GM12872 (cell line): ENCODE measurements around the gene KATNAL1.

Source experiments
- TF ChIP-seq, protein P1 (sequence below): IDR thresholded peaks from 3 replicates; pipeline ENCODE4 v1.5.1; 2011; ENCODE audit warnings: low read depth, mild to moderate bottlenecking, low read length, moderate library complexity; ENCODE audit not compliant: insufficient read depth

The KATNAL1 gene

GRCh38 chr13:30314069-30314468, 6.7 kb upstream of the KATNAL1 start:
- TF ChIP-seq, protein P1, sequence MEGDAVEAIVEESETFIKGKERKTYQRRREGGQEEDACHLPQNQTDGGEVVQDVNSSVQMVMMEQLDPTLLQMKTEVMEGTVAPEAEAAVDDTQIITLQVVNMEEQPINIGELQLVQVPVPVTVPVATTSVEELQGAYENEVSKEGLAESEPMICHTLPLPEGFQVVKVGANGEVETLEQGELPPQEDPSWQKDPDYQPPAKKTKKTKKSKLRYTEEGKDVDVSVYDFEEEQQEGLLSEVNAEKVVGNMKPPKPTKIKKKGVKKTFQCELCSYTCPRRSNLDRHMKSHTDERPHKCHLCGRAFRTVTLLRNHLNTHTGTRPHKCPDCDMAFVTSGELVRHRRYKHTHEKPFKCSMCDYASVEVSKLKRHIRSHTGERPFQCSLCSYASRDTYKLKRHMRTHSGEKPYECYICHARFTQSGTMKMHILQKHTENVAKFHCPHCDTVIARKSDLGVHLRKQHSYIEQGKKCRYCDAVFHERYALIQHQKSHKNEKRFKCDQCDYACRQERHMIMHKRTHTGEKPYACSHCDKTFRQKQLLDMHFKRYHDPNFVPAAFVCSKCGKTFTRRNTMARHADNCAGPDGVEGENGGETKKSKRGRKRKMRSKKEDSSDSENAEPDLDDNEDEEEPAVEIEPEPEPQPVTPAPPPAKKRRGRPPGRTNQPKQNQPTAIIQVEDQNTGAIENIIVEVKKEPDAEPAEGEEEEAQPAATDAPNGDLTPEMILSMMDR, result no peak

GRCh38 chr13:30313311-30313710, 6.0 kb upstream of the KATNAL1 start:
- TF ChIP-seq, protein P1, result no peak

- TF ChIP-seq, protein P1, result no peak
These were observed 5.6 kb upstream of the KATNAL1 start for GRCh38 chr13:30312904-30313303.

DNA sequence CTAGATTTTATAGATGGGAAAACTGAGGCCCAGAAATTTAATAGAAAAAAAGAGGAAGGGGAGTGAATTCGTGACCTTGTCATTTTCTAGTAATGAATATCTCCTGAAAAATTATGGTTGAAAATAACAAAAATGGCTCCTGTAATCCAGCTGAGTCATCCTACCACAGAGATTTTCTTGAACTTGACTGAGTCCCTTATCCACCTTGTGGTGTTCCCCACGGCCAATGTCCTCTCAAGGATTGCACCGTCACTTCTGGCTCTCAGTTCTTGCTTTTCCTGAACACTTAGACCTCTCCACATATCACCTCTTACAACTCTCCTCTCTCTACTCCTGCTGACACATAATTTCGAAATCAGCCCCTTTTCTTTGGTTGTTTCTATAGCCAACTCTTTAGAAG, 1.2 kb upstream of the KATNAL1 start:
- TF ChIP-seq, protein P1, result no peak

- TF ChIP-seq, protein P1, result no peak
These were observed 580 bp upstream of the KATNAL1 start for GRCh38 chr13:30307971-30308290.

DNA sequence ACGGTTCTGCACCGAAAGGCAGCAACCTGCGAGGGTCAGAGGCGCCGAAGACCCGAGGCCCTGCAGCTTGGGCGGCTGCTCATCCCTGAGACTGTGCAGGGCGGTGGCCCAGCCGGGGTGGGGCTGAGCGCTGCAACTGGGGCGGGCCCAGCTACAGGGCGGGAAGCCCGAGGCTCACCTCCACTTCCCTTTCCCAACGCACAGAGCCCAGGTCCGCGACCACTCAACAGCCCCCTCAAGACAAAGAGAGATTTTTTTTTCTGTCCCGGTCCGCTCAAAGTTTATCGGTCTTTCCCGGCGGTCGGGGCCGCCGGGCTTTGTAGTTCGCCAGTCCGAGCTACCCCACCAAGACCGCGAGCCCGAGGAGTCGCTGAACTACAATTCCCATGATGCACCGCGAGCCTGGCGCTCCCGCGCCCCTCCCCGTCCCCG, 573 bp downstream of the KATNAL1 start:
- TF ChIP-seq, protein P1, result no peak

DNA sequence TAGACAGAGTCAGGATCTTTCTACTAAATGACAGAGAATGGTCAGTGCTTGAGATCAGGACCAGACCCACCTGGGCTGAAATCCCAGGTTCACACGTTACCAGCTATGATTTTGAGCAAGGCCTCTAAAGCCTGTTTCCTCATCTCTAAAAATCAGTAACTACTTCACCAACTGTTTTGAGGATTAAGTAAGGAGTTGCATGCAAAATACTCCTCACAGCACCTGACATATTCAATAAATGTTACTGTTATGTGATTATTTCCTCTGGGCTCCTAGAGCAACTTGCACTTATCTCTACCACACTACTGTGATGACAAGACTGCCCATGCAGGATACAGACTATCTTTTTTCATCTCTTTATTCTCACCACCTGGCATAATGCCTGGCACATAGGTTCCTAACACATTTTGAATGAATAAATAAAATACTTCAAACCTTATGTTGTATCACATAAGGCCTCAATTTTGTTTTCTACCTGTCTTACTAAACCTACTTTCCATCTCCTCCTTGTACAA, 1.8 kb downstream of the KATNAL1 start:
- TF ChIP-seq, protein P1, result no peak

- TF ChIP-seq, protein P1, result no peak
These were observed 4.1 kb downstream of the KATNAL1 start for GRCh38 chr13:30303269-30303668.
